HS-5 (cell line): ENCODE results near the gene ACTC1.

Experiments
- DNase-seq: peaks from one replicate; pipeline ENCODE4 v3.0.0-alpha.2; 2012; ENCODE audit warnings: low read depth

The ACTC1 gene

GRCh38 chr15:34757262-34757661, 38.1 kb downstream of the ACTC1 start:
- DNase-seq: no peak

- DNase-seq: no peak
Observed at GRCh38 chr15:34755419-34755773, 40.0 kb downstream of the ACTC1 start.

DNA sequence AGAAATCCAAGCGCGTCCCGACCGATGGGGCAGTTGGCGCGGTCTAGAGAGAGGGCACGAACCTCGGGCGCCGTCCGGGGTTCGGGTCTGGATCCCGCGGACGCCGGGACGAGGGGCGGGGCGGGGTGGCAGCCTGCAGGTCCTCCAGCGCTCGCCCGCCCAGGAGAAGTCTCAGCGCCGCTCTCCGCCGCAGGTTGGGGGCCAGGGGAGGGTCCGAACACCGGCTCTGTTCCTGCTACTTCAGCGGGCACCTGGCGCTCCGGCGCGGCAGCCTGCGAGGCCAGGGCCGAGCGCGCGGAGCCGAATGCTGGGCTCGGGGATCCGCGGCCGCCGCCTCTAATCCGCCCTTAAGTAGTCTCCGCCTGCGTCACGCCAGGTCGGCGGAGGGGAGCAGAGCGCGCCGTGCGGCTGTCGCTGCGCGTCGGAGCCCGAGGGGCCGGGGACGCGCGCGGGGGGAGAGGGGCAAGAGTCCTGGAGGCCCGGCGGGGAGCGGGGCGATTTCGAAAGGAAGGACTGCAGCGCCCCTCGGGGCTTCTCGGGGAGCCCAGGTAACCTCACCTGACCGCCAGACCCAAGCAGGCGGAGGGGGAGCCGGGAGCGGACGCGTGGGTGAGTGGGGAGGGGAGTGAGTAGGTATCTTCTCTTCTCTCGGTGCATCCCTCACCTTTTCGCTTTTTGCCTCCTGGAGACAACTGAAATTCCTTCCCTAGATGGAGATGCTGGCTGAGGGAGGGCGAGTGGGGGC, 40.5 kb downstream of the ACTC1 start, which contains the start of gene GJD2:
Gene GJD2, minus strand, starts transcription at position 325 of the 745 bp plus-strand sequence. CDS start 510 bp downstream, outside the sequence.
- no peak for DNase-seq

DNA sequence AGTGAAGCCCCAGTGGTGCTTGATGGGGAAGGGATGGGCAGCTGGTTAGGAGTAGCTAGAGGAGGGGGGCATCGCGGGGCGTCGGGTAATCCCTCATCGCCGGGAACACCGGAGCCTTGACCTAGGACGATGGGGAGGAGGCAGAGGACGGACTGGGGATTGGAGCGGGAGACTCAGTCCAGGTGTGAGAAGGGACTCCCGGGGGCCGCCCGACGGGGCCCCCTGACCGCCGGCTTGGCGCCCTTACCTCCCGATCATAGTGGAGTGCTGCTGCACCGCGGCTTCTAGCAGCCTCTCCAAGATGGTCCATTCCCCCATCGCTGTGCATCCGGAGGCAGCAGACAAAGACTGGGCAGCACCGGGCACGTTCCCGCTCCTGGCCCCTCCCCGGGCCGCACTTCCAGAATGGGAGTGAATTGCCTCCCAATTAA, 41.2 kb downstream of the ACTC1 start:
- no peak for DNase-seq

DNA sequence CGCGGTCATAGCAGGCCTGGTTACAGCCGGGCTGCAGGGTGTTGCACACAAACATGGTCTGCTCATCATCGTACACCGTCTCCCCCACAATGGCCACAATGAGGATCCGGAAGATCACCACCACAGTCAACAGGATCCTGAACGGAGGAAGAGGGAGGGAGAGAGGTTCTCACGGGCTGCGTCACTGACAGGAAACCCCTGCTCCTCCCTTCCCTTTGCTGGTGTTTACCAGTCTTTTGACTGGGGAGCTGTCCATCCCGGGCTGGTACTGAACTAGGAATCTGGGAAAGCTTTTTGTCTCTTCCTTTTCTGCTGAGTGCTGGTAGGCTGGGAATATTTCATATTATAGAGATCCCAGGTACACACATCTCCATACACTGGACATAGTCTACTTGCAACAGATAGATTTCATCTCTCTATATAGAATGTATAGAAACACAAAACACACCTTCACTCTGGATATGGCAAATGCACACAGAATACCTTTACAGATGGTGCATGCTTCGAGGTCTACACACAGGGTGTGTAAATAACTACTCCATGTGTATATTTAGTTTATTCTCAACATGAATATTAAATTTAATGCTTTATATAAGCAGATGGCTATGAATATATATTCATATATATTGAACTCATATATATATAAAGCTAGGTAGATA, 42.0 kb downstream of the ACTC1 start:
- DNase-seq: no peak

GRCh38 chr15:34749691-34750090, 45.7 kb downstream of the ACTC1 start:
- DNase-seq: no peak
